Cardiac septum (tissue), 1 donor: Measurements from ENCODE around the gene SLC38A1. TPM values are rescaled to one million over a fixed set of nuclear protein-coding genes. Genes with fewer than 3 reads are reported as not detected.
"Not testable (repeated sequence)": the region's sequence is repeated elsewhere in the genome, so short reads cannot be mapped to it uniquely, and the experiment has no call there.

Experiments
- DNase-seq: peaks from one replicate; pipeline ENCODE4 v3.0.0-alpha.2; 2020; ENCODE audit warnings: low spot score
- intact Hi-C: fragments of 100-400 bp; cut with DNase I; formaldehyde crosslinking; loops from one replicate; pipeline ENCODE4 v1.14.0; 2022
- total RNA-seq: library from RNA; stranded (reverse); fragmentation: NEBNext Ultra II Directional; extraction: Animal tissue kit (Norgen Biotek cat#: 25700); gene quantifications from one replicate; pipeline ENCODE4 v1.2.1, GENCODE V29; 2021
- donor health status: DM: no; HTN: no; CAD: no.

Gene SLC38A1
- total RNA-seq, 1 donor from 2014 or later, result 64.4 TPM

DNA sequence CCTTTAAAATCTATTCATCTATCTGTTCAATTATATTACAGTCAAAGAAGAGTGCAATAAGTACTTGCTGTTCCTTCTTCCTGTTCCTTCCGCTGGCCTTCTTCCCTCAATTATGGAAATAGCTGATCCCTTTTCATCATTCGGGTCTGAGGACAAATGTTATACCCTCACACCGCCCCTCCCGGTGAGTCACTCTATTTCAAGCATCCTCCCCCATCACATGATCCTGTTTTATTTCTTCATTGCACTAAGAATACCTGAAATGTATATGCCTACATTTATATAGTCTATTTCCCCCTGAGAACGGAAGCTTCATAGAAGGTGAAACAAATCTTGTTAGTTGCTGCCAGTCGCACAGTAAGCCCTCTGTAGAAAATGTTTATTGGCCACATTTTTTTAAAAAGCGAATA, 2.5 kb downstream of the SLC38A1 start:
- DNase-seq, result no peak
- intact Hi-C loops, result loop anchor here (5.0 kb wide), 2 partner anchors 59 to 274 kb away; partner anchors contain the start of gene SCAF11

DNA sequence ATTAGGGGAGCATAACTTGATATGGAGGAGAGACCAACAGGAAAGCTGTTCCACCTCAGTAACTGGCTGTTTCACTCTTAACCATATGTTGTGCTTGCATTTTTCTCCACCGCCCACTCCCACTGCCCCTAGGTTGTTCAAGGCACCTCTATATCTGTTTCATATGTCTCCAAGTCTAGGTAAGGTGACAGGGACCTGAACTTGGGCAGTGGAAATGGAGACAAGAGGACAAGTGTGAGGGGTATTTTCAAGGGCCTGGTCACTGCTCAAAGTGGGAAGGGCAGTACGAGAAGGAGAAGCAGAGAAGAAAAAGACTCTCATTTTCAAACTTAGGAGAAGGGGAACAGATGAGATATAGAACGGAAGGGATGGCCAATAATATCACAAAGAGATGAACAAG, 3.1 kb downstream of the SLC38A1 start:
- intact Hi-C loops, result loop anchor here (5.0 kb wide), 2 partner anchors 58 to 273 kb away; partner anchors contain the start of gene SCAF11
- no peak for DNase-seq

DNA sequence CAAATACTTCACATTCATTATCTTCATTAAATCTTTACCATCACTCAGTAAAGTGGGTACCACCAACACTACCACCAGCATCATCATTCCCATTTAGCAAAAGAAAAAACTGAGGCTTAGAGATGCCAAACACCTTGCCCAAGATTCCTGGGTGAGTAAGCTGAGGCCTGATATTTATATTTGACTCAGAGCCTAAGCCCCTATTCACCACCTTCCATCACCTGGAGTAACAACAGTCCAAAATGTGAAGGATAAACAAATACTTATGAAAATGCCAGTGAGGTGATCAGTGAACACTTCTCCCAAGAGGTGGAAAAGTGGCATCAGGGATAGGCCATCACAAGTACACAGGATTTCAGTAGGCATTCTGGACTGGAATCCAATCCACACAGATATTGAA, 3.7 kb downstream of the SLC38A1 start:
- no peak for DNase-seq
- intact Hi-C loops, result loop anchor here (5.0 kb wide), 2 partner anchors 58 to 273 kb away; partner anchors contain the start of gene SCAF11

DNA sequence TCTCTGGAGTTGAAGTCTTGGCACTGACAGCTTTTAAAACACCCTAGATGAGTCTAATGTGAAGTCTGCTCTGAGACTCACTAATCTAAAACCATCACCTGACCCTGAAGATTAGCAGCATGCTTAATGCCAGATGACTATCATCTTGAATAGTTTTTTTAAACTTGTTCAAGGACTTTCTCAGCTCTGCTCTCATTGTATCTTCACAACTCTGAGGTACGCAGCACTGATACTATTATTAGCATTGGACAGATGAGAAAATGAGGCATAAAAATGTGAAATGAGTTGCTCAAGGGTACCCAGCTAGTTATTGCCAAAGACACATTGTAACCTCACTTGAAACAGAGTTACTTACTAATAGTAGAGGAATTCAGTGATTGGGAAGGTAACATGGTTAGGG, 4.8 kb downstream of the SLC38A1 start:
- intact Hi-C loops, result no loop called here
- DNase-seq, result no peak

DNA sequence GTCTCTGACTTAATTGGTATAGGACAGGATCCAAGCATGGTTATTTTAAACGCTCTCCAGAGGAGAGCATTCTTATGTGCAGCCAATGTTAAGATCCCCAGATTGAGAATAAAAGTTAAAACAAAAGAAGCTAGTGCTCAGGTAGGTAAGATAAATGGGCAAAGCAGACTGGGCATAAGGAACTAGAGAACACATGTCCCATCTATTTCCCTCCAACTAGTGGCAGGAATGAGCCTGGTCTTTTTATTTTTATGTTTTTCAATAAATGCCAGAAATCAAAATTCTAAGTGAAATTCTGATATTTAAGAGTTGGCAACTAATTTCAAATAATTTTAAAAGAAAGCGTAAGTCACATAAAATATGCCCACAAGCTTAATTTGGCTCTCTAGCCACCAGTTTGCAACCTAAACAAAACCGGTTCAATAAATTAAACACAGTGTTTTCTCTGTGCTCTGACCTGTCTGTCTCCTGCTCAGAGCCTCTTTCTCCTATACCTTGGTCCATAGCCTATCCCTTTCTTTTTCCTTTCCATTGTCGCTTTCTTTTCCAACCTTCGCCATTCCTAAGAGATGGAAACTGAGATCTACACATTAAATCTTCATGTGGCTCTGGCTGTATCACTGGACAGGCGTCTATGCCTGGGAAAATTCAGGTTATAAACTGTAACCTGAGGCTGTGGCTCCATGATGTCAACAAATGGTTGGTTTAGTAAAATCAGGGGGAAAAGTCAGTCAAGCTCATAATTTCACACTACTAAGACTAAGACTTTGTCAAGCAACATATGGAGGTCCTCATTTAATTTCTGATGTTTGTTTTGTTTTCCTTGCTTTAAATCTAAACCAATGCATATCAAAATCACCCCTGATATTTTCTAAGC, 5.5 kb downstream of the SLC38A1 start:
- intact Hi-C loops, result no loop called here
- no peak for DNase-seq

DNA sequence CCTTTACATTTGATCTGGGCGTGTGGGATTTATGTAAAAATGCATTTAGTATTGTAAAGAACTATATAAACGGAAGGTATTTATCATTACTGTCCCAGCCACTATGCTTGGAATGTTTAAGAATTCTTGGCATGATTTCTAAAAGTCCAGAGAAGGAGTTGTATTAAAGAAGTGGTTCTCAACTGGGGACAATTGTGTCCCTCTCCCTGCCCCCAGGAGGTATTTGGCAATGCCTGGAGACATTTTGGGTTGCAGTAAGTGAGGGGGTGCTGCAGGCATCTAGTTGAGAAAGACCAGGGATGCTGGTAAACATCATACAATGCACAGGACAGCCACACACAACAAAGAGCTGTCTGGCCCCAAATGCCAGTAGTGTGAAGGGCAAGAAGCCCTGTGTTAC, 7.2 kb downstream of the SLC38A1 start:
- no peak for DNase-seq
- intact Hi-C loops, result no loop called here

DNA sequence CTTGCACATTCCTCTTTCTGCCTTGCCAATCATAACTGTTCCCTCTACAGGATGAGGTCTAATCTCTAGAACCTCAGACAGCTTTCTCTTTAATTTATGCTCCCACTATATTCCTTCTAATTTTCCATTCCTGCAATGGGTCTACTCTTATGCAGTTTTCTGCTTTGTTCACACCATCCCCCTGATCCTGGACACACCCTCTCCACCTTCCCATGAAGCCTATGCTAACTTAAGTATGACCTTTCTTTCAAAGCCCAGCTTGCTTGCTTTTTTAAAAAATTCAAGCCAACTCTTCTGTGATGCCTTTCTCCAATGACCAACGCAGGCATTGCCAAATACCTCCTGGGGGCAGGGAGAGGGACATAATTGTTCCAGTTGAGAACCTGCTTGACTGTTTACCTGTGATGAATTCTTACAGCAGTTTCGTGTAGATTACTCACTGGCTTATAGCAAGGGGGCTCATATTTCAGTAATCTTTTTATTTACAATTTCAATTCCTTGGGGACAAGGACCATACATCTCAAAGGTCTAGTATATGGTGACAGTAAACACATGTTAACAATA, 7.8 kb downstream of the SLC38A1 start:
- DNase-seq, result no peak
- intact Hi-C loops, result no loop called here

DNA sequence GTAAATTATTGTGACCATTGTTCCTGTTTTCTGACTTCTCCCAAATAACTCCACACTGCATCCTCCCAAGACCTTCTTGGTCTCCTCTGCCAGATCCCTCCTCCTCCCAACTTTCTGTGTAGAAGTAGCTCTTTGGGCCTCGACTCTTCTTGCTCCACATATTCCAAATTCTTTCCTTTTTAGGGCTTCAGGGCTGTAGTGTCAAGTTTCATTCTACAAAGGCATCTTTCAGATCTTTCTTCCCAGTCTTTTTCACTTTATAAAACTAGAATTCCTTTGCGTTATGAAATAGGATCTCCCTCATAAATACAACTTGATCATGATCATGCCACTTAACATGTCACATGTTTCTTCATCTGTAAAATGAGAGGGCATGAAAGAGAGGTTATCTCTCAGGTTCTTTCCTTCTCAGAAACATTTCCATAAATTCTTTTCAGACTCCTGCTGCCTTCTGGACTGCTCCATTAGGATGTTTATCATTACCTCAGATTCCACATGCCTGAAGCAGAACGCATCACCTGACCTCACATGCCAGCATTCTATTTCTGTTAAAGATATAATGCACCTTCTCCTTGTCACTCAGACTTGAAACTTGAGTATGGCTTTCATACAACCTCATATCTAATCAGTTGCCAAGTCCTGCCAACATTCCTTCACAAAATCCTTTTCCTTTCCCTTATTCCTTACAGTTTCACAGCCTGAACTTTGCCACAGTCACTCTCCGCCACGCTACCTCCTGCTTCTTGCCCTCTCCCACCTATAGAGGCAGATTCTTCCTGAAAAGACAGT, 8.5 kb downstream of the SLC38A1 start:
- DNase-seq, result no peak
- intact Hi-C loops, result no loop called here

DNA sequence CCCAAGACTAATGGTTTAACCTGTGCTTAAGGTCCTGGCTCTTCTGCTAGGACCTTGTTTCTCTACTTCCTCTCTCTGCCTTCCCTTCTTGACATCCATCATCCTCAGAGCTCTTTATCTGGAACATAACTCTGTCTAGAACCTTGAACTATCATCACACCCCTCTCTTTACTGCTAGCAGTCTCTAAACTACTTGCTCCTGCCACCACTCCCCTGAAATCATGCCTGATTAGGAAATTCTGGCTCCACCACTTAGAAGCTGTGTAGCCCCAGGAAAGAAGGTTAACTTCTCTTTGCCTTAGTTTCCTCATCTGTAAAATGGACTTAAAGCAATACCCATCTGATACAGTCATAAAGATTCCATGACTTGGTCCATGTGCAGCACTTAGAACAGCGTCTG, 9.1 kb downstream of the SLC38A1 start:
- no peak for DNase-seq
- intact Hi-C loops, result no loop called here

DNA sequence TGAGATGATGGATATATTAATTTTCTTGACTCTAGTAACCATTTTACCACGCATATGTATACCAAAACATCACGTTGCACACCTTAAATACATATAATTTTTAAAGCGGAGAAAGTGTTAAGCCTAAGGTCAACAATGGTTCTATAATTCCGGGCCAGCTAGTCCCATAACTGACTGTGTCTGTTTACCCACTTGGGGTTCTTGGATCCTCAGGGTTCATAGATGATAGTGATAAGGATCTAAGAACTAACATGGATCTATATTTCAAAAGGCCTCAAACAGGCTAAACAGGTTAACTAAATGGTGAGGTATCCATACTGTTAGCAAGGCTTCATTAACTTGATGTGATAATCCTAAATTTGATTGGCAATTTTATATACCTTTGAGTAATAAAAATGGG, 9.8 kb downstream of the SLC38A1 start:
- intact Hi-C loops, result no loop called here
- no peak for DNase-seq

DNA sequence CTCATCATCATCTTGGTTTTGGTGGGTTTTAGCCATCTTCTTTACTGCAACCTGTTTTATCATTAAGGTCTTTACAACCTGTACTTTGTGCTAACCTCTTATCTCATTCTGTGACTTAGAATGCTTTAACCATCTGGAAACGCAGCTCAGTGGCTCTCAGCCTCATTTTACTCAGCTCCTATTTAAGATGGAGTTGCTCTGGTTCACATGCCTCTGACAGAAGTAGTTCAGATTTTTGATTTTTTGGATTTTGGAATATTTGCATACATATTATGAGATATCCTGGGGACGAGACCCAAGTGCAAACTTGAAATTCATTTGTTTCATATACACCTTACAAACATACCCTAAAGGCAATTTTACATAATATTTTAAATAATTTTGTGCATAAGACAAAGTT, 10.7 kb downstream of the SLC38A1 start:
- no peak for DNase-seq
- intact Hi-C loops, result no loop called here

DNA sequence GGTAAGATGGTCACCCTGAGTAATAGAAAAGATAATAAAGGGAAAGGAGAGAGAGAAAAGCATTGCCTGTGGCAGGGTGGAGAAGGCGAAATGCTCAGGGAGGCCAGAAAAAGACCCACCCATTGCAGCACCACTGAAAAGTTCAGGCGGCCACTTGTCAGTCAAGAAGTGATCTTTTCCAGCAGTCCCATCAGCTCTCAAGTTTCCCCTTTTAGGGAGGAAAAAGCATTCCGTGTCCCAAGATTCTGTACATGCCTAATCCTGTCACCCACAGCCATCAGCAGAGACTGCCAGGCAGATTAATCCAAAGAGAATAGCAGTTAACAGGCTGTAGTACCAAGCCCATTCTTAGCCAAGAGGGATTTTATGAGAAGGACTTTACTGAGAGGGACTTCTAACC, 11.9 kb downstream of the SLC38A1 start:
- intact Hi-C loops, result no loop called here
- no peak for DNase-seq

DNA sequence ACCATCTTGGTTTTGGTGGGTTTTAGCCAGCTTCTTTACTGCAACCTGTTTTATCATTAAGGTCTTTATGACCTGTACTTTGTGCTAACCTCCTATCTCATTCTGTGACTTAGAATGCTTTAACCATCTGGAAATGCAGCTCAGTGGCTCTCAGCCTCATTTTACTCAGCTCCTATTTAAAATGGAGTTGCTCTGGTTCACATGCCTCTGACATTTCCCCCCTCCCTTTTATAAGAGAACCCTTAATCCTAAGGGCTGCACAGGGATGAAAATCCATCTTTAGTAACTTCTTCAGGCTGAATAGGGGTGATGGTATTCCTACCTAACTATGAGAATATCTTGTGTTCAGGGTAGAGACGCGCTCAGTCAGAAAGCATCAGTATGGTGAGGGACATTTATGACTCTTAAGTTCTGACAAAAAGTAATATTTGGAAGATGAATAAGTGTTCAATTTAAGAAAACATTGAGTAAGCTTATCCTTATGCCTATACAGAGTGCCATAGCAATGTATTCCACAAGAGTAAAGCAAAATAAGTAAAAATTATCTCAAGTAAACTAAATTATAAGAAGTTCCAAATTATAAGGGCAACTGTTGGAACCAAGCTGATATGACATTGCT, 15.2 kb downstream of the SLC38A1 start:
- no peak for DNase-seq
- intact Hi-C loops, result no loop called here

DNA sequence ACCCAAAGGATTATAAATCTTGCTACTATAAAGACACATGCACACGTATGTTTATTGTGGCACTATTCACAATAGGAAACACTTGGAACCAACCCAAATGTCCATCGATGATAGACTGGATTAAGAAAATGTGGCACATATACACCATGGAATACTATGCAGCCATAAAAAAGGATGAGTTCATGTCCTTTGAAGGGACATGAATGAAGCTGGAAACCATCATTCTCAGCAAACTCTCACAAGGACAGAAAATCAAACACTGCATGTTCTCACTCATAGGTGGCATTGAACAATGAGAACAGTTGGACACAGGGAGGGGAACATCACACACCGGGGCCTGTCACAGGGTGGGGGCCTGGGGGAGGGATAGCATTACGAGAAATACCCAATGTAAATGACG, 16.8 kb downstream of the SLC38A1 start:
- DNase-seq, intact Hi-C loops: not testable (repeated sequence)

DNA sequence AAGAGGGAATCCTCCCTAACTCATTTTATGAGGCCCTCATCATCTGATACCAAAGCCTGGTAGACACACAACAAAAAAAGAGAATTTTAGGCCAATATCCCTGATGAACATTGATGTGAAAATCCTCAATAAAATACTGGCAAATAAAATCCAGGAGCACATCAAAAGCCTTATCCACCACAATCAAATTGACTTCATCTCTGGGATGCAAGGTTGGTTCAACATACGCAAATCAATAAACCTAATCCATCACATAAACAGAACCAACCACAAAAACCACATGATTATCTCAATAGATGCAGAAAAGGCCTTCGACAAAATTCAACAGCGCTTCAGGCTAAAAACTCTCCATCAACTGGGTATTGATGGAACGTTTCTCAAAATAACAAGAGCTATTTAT, 18.9 kb downstream of the SLC38A1 start:
- intact Hi-C loops, DNase-seq: not testable (repeated sequence)

DNA sequence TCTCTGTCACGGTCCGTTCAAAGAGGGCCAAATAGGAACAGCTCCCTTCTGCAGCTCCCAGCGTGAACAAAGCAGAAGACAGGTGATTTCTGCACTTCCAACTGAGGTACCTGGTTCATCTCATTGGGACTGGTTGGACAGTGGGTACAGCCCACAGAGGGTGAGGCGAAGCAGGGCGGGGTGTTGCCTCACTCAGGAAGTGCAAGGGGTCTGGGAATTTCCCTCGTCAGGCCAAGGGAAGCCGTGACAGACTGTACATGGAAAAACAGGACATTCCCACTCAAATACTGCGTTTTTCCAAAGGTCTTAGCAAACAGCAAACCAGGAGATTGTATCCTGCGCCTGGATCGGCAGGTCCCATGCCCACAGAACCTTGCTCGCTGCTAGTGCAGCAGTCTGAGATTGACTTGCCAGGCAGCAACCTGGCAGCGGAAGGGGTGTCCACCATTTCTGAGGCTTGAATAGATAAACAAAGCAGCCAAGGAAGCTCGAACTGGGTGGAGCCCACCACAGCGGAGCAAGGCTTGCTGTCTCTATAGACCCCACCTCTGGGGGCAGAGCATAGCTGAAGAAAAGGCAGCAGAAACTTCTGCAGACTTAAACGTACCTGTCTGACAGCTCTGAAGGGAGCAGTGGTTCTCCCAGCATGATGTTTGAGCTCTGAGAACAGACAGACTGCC, 22.7 kb downstream of the SLC38A1 start:
- DNase-seq, result no peak
- intact Hi-C loops, result no loop called here

DNA sequence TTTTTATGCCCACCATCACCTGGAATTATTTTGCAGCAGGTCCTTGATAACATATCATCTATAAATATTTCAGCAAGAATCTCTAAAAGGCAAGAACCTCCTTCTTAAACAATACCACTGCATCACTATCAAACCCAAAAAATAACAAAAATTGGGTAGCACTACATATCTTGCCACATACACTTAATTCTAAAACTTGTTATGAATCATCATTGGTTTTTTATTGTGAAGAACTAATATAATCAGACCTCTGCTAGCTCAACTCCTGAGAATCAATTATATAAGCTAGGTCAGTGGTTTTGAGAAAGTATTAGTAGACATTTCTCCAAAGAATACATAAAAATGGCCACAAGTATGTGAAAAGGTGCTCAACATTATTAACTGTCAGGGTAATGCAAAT, 23.8 kb downstream of the SLC38A1 start:
- no peak for DNase-seq
- intact Hi-C loops, result no loop called here

DNA sequence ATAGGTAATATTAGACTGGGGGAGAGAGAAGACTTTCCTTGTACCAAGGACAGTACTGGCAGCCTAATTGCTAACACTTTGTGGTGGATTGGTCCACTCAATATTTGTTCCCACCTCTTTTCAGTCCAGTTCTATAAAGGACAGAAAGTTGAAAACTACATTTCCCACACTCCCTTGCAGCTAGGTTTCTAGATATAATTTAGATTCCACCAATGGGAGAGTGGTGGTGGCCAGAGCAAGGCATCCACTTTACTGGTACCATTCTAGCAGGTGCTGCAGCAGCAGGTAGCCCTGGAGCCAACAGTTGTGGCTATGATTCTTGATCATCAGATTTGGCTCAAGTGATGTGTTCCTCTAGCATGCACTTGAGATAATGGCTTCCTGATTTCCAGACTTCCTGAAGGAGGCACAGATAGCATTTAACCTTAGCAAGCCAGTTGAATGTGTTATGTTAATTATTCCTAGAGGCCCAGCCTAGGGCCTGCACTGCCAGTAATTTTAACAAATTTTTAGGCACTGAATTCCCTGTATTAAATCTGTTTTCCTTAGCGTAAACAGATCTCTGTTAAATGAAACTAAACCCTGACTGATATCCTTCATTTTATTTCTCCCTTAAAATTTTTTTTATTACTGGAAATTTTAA, 24.4 kb downstream of the SLC38A1 start:
- intact Hi-C loops, result no loop called here
- DNase-seq, result no peak

DNA sequence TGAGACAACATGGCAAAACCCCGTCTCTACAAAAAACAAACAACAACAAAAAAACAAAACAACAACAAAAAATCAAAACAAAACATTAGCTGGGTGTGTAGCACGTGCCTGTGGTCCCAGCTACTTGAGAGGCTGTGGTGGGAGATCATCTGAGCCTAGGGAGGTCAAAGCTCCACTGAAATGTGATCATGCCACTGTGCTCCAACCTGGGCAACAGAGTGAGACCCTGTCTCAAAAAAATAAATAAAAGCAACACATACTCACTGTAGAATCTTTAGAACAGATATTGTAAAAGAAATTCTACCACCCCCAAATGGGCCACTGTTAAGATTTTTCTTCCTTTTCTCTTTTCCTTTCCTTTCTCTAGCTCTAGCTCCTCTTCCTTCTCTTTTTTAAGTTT, 26.3 kb downstream of the SLC38A1 start:
- intact Hi-C loops, result no loop called here
- no peak for DNase-seq
